HG03039 (cell line): ENCODE measurements around the gene CENPP.
A peak's percentile ranks its signal among the peaks of the same experiment; 100 is the strongest.

Experiments
- ATAC-seq: cut with Tn5 transposase; IDR thresholded peaks from one replicate; pipeline ENCODE4 v1.9.1; 2021; ENCODE audit warnings: mild to moderate bottlenecking, moderate library complexity; ENCODE audit not compliant: unreplicated experiment

The CENPP gene

DNA sequence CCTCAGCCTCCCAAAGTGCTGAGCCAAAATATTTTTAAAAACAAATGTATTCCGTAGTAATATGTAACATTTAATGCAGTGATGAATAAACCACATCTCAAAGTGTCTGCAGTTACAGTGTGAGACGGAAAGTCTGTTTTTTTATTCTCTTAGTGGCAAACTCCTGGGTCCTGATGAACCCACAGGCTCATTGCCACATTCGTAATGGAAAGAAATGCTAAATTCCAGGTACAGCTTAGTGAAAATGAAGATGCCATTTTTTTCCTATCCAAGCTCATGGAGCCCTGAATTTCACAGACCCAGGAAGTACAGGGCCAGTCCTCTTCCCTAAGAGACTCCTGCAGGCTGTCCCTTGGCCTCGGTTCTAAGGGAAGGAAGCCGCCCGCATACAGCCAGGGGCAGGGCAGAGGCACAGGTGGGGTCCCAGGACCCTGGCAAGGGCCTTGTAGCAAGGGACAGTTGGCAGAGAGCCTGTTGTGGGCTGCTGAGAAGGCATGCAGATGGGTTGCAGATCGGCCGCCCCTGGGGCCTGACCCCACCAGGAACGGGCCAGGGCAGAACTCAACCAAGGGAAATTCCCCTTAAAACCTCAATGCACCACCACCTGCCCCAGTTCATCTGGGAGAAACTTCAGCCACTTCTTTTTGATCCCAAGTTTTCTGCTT, 308.0 kb downstream of the CENPP start:
- no peak for ATAC-seq

DNA sequence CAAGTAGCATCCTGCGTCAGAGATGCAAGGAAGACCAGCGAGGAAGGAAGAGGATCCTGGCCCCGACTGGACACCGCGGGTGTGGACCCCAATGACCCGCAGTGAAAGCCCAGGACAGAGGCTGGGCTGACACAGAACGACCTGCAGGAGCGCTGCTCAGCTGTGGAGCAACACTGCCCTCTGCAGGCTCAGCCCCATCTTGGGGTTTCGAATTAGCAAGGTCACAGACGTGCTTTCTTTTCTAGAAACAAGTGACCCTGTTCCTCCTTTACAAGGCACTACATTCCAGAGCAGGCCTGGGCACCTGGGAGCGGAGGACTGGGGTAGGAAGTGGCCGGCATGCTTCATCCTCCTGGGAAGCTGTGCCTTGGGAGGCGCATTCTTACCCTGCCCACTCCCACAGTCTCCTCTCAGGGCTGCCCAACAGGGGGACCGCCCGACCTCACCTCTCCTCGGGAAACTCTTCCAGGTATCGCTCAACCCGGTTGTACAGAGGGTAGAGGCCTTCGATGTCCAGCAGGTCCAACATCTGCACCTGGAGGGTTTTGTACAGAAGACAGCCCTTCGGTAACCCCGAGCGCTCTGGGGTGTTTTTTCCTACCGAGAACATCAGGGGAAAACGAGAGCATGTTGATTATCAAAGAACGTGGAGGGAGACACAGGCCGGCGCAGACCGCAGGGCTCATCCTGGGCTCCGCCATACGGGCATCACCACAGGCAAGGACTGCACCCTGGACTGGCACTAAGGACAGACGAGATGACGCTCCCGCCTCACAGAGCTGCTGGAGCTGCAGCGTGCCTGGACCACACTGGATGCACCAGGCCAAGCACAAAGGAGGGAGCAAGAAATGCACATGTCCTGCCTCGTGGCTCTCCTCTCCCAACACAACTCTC, 309.2 kb downstream of the CENPP start:
- ATAC-seq, result peak; percentile 59

DNA sequence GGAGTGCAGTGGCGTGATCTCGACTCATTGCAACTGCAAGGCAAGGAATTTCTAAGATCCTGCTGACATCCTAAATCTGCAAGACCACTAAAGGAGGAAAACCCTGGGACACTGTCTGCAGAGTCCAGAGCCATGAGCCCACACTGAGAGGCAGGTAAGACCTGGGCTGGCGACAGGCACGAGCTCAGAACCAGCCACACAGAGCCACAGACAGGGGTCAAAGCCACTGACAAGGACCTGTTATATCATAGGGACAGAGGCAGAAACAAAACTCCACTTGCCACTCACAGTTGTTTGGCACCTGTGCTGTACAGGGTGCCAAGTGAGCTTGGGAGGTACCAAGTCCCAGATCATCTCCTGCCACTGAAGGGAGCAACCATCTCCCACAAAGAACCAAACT, 310.0 kb downstream of the CENPP start:
- ATAC-seq, result no peak

DNA sequence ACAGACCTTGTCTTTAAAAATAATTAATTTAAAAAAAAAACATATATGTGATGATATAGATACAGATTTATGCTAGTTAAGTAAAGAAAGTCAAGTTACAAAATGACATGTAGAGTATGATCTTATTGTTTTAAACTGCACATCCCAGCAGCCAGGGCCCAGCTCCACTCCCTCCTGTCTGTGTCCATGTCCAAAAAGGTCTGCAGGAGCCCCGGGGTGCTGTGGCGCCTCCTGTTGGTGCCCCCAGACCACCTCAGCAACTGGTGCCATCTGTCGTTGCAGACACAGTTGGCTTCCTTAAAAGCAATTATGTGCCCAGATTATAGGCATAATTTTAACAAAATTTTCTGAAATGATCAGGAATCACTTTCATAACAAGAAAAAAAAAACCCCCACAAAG, 310.9 kb downstream of the CENPP start:
- ATAC-seq, result no peak

DNA sequence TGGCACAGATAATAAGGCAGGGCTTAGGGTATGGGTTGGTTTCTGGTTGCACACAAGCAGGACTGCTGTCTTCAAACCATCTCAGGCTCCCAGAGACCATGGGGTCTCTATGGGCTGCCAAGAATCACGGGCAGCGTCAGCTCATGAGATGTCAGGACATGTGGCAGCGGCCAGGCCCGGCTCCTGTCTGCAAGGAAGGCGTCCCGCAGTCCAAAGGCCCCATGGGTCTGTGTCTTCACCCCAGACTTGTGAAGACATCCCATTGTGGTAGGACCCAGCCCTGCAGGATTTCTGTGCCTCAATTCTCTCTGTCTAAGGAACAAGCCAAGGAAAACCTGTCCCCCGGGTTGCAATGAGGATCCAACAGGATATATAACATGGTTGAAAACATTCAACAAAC, 311.6 kb downstream of the CENPP start:
- ATAC-seq, result no peak

DNA sequence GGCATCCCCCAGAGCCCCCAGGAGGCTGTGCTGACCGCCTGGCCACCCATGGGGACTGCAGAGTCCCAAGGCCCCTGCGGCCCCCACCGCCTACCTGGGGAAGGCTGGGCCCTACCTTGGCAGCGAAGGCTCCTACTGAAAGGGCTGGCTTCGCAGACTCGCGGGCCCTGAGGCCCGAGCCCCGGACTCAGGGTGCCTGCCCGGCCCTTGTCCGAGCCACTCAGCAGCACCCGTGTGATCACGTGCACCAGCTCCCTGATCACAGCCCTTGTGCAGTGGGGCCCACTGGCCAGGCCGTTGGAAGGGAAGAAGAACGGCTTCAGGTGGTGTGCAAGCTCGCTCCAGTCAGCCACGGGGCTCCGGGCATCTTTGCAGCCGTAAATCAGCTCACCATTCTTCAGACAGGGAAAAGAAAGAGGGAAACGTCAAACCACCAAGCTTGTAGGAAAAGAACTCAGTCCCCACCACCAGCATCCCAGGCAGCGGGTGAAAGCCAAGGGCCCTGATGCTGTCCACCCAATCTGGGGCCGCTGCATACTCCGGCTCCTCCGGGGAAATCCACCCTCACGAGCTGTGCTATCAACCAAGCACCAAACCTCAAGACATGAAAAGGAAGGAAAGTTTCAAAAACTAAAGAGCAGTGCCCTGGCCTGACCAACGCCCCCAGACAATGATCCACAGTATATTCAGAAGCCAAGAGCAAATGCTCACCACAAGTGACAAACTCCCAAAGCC, 312.3 kb downstream of the CENPP start:
- ATAC-seq, result no peak

DNA sequence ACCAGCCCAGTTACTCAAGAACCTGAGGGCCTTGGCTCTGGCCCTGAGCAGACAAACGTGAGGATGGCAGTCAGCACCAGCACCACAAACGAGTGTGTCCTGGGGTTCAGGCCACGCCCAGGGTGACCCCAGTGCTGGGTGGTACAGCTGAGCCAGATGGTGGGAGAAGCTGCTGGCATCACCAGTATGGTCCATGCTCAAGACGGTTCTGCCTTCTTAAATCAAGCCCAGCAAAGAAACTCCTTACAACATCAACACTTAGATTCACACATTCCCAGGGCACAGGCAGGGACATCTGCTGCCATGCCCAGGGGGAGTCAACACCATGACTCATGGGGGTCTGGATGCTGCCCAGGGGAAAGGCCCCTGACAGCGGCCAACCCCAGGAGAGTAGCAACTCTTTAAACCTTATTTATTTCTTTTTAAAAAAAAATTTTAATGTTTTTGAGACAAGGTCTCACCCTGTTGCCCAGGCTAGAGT, 312.9 kb downstream of the CENPP start:
- no peak for ATAC-seq

DNA sequence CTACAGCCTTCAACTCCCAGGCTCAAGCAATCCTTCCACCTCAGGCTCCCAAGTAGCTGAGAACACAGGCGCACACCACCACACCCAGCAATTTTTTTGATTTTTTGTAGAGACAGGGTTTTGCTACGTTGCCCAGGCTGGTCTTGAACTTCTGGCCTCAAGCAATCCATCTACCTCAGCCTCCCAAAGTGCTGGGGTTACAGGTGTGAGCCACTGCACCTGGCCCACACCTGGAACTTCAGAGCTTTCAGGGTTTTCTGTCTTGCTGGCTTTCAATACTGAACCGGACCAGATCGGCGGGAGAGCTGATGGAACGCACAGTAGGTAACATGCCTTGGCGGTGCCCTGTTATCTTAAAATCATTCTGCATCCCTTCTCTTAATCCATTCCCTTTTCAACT, 313.4 kb downstream of the CENPP start:
- ATAC-seq, result no peak

DNA sequence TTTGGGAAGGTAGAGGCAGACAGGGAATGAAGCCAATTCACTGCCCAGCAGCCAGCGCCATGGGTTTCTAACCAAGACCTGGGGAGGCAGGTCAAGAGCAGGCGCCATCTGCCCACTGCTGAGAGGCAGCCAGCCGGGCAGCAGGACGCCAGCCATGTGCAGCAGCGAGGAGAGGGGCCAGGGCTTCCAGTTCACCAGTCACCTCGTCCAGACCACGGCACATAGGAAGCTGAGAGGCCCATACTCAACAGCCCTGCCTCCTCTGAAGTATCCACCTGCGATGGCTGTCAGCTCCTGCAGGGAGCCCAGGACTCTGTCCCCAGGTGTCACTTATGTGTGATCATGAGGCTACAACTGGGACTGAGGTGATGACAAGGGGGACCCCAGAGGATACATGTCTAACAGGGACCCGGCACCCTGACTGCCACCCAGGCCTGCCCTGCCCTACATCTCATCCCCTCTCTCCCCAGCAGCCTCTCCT, 314.1 kb downstream of the CENPP start:
- no peak for ATAC-seq

DNA sequence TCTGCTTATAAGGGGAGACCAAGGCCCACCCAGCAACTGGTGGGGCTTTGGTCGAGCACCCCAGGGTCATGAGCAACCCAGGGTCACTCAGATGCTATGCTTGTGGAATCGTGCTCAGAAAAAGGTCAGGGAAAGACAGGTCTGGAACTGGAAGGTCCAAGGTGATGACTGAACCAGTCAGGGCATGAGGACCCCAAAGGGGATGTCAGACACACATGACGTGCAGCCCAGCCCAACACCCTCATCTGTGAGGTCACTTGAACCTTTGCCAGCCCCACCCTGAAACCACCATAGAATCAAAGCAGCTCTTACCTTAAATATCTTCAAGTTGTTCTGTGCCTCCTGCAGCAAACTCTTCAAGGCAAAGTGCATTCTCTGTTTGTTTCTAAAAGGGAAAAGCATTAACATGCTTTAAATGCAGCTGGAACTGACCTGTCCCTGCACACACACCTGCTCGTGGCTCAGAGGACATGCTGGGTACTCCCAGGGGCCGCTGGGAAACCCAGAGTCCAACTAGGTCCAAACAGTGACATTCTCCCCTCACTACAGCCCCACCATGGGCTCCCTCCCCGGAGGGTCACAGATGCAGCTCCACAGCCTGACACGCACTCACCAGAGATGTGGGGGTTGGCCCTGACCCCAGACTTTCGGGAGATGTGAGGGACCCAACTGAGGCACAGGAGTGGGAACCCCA, 314.8 kb downstream of the CENPP start:
- ATAC-seq, result no peak

DNA sequence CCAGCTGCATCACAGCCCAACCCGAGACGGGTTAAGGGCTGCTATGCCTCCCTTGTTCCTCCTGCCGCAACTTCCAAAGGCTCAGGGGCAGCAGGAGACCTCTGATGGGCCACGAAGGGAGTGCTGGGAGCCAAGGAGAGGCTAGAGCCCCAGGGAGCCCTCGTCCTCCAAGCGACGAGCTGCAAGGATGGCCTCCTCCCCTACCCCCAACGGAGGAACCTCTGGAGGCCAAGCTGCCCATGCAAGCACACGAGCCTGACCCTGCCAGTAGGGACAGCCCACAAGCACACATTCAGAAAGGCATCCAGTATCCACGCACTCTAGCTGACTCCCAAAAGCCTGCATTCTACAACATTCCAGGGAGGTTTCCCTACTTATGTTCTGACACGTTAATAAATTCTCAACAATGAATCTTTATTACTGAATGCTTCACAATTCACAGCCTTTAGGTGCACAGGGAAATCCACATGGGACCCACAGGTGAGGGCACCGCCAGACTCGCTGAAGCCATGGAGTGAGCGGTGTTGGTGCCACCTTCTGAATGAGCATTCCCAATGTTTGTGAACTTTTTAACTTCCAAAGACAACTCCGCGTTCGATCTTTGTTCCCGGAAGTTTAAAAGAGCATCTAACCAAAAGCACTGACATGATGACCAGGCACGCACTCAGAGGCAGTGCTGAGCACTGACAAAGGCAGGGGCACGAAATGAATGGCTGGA, 315.5 kb downstream of the CENPP start:
- no peak for ATAC-seq

DNA sequence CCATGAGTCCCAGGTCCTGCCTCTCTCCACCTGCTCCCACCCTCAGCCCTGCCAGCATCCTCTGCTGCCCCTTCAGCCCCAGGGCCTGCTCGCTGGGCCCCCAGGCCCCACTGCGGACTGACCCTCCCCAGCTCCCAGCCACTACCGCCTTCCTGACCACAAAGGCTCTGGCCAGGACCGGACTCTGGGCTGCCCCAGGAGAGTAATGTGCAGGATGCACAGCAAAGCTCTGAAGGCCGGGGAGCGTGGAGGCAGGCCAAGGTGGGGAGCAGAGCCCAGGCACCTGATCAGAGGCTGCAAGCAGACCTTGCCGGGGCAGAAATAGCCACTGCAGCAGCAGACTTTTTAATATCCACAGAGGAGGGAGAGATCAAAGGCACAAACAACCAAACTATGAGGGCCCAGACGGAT, 316.3 kb downstream of the CENPP start:
- no peak for ATAC-seq

DNA sequence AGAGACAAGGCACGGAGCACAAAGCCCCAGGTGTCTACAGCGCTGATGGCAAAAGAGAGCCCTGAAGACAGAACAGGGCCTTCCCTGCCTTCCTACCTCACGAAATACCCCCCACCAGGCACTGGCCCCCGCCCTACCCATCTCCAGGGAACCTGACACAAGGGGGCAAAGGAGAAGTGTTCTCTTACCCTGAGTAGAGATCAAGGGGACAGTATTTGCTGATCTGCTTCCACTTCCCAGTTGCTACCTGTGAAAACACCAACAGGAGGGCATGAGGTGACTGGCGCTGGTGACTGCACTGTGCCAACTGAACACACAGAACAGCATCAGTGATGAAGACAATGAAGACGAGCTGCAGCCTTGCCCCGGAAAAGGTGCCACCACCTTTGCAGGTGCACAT, 316.8 kb downstream of the CENPP start:
- no peak for ATAC-seq

DNA sequence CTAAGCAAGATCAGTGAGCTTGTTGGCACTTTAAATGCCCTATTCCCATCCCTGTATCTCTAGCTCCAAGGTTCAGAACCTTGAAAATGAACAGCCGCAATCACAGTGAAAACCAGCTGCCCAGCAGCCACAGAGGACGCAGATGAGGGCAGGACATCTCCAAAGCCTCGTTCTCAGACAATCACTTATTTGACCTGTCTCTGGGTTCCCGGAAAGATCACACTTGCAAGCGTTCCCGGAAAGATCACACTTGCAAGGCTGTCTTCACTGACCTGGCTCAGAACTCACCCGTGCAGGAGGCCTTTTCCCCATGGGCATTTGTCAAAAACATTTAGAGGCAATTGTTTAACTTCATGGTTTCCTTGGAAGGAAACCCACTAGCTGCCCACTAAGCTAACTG, 318.5 kb downstream of the CENPP start:
- no peak for ATAC-seq

DNA sequence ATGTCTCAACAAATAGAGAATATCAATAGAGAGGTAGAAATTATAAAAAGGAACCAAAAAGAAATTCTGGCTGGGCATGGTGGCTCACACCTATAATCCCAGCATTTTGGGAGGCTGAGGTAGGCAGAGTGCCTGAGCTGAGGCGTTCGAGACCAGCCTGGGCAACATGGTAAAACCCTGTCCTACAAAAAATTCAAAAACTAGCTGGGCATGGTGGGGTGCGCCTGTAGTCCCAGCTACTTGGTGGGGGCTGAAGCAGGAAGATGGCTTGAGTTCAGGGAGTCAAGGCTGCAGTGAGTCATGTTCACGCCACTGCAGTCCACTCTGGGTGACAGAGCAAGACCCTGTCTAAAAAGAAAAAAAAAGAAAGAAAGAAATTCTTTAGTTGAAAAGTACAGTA, 319.3 kb downstream of the CENPP start:
- no peak for ATAC-seq

DNA sequence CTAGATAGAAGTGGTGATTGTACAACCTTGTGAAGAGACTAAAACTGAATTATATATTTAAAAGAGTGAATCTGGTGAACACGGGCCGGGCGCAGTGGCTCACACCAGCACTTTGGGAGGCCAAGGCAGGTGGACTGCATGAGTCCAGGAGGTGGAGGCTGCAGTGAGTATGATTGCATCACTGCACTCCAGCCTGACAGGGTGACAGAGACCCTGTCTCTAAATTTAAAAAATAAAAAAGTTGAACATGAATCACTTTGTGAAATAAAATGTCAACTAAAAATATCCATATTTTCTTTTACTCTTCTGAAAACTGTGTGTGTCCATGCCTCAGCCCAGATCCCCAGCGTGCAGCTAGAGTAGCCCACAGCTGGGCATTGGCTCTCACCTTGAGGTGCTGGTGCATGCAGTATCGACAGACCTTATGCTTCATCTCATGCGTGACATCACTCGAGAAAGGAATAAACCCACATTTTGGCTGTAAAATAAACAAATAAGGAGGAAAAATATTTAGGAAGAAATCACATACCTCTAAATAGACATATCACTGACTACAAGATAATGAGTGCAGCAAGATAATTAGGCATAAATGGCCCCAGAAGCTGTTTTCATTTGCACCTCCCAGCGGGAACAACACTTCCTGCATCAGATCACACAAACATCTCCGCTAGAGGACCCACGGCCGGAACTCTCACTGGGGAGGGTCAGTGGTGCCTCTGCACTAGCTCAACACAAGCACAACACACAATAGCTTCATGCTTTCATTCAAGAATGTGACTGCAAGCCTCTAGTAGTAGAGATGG, 322.1 kb downstream of the CENPP start:
- no peak for ATAC-seq

DNA sequence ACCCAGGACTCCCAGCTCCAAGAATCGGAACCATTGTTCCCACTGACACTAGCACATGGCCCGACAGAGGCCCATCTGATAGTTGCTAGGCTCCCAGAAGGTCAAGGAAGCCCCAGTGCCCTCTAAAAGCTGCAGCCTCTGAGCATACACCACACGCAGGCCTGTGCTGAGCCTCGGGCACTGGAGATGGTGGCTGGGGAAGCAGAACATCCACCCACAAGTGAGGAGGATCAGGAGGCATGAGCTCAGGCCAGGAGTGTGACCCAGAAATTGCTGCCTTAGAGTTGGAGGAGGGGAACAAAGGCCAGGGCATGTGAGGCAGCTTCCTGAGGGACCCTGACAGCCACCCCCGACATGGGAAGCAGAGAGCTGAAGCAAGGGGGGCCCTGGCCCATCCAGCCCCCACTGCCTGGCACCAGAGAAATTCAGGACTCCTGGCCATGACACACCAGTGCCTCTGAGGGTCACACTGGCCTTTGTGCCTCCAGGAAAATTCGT, 322.8 kb downstream of the CENPP start:
- no peak for ATAC-seq

DNA sequence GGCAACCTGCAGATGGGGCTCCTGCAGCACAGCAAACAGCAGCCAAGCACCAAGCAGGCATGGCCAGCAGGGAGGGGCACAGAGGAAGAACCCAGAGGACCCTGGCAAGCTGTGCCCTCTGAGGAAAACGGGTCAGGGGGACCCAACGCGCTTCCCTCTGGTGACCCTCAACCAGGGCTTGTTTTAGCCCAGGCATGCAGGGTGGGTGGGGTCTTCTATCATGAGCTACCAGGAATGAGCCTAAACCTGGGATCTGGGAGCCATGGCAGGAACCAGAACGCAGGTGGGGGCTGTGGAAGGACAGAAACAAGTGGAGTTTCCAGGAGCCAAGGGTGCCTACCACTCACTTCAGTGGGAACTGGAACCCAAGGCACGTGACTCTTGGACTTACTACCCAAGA, 323.3 kb downstream of the CENPP start:
- ATAC-seq, result no peak

DNA sequence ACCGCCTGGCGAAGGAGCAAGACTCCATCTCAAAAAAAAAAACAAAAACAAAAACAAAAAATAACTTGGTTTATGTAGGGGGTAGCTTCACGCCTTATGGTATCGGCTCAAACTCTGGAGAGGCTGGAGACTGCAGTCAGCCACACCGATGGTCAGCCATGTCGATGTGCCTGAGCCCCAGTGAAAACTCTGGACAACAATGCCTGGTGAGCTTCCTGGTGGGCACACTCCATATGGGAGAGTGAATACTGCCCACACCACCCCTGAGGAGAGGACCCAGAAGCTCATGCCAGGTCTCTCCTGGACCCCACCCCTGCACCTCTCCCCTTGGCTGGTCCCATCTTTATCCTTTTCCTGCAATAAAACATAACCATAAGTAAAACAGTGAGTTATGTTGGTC, 324.5 kb downstream of the CENPP start:
- ATAC-seq, result no peak
